ENCODE measurements around the gene TRIM9. TPM values are rescaled to one million over a fixed set of nuclear protein-coding genes. Genes with fewer than 3 reads are reported as not detected.

The TRIM9 gene
- total RNA-seq, 4 donors from 2014 or later: 2.4 to 7.6 (median 3.4) TPM

GRCh38 chr14:51119411-51120051 is 24.6 kb upstream of the TRIM9 start:
- TF ChIP-seq CTCF (IDR thresholded peaks at IDR 0.05): no peak
- TF ChIP-seq POLR2A (IDR thresholded peaks at IDR 0.05): no peak
- Histone ChIP-seq H3K9me3 (no peaks in the 10 kb centered on the region), H3K36me3 (no peaks in the 10 kb centered on the region), H3K4me1 (no peaks in the 10 kb centered on the region), H3K4me3 (no peak overlapping the region), H3K27me3 (no peaks in the 10 kb centered on the region), H3K27ac (no peak overlapping the region)
- no peak for DNase-seq
- intact Hi-C loops (cut with DNase I; ENCODE audit: low total_unique reads): no loop called here

- no peak for DNase-seq
Measured at GRCh38 chr14:51118993-51119392, 24.1 kb upstream of the TRIM9 start.

GRCh38 chr14:51117593-51117992 is 22.7 kb upstream of the TRIM9 start:
- no peak for TF ChIP-seq POLR2A (IDR thresholded peaks at IDR 0.05)
- no peak for TF ChIP-seq CTCF (IDR thresholded peaks at IDR 0.05)
- Histone ChIP-seq H3K27me3 (no peaks in the 10 kb centered on the region), H3K4me1 (no peaks in the 10 kb centered on the region), H3K4me3 (no peak overlapping the region), H3K36me3 (no peaks in the 10 kb centered on the region), H3K9me3 (no peaks in the 10 kb centered on the region), H3K27ac (no peak overlapping the region)
- intact Hi-C loops (cut with DNase I; ENCODE audit: low total_unique reads): no loop called here
- no peak for DNase-seq

More at GRCh38 chr14:51118993-51119392, 24.1 kb upstream of the TRIM9 start:
- H3K4me1 ChIP-seq: no peaks in the 10 kb centered on the region
- no peaks in the 10 kb centered on the region for H3K36me3 ChIP-seq
- no peaks in the 10 kb centered on the region for H3K27me3 ChIP-seq
- TF ChIP-seq POLR2A (IDR thresholded peaks at IDR 0.05): no peak
- TF ChIP-seq CTCF (IDR thresholded peaks at IDR 0.05): no peak
- H3K9me3 ChIP-seq: no peaks in the 10 kb centered on the region
- H3K4me3 ChIP-seq: no peak overlapping the region
- intact Hi-C loops (cut with DNase I; ENCODE audit: low total_unique reads): no loop called here
- no peak overlapping the region for H3K27ac ChIP-seq

- Histone ChIP-seq H3K4me3 (no peak overlapping the region), H3K27me3 (no peaks in the 10 kb centered on the region), H3K4me1 (no peaks in the 10 kb centered on the region), H3K9me3 (no peaks in the 10 kb centered on the region), H3K27ac (no peak overlapping the region), H3K36me3 (no peaks in the 10 kb centered on the region)
- no peak for DNase-seq
- no peak for TF ChIP-seq POLR2A (IDR thresholded peaks at IDR 0.05)
- no peak for TF ChIP-seq CTCF (IDR thresholded peaks at IDR 0.05)
- intact Hi-C loops (cut with DNase I; ENCODE audit: low total_unique reads): no loop called here
Measured at GRCh38 chr14:51116682-51117081, 21.8 kb upstream of the TRIM9 start.

- H3K9me3 ChIP-seq: no peaks in the 10 kb centered on the region
- no peak overlapping the region for H3K4me3 ChIP-seq
- TF ChIP-seq POLR2A (IDR thresholded peaks at IDR 0.05) (no peak), CTCF (IDR thresholded peaks at IDR 0.05) (no peak)
- no peaks in the 10 kb centered on the region for H3K4me1 ChIP-seq
- H3K27me3 ChIP-seq: no peaks in the 10 kb centered on the region
- H3K27ac ChIP-seq: no peak overlapping the region
- intact Hi-C loops (cut with DNase I; ENCODE audit: low total_unique reads): no loop called here
- no peaks in the 10 kb centered on the region for H3K36me3 ChIP-seq
- DNase-seq: no peak
Measured at GRCh38 chr14:51109651-51110050, 14.7 kb upstream of the TRIM9 start.
